Motor neuron (in vitro differentiated cells): ENCODE measurements around the gene PRKN. TPM values are rescaled to one million over a fixed set of nuclear protein-coding genes. Genes with fewer than 3 reads are reported as not detected.
A peak's percentile ranks its signal among the peaks of the same experiment; 100 is the strongest.

ENCODE experiments used
- ATAC-seq, 8 experiments: fragments of 200-7000 bp; cut with Tn5 transposase; replicated peaks in 6 of 8; 2 replicates each; pipeline ENCODE4 v1.8.0; 2021; ENCODE audit warnings: mild to moderate bottlenecking in 8 of 8, moderate library complexity in 8 of 8
- H3K27ac ChIP-seq, 2 donors: fragments of 250-450 bp; sonication (Bioruptor Pico); 2 replicates each; pipeline ENCODE4 v1.9.0; 2021; ENCODE audit warnings: antibody characterized with exemption in 2 of 2, mild to moderate bottlenecking in 2 of 2, moderate library complexity in 1 of 2
- H3K4me1 ChIP-seq, 2 donors: fragments of 250-450 bp; sonication (Bioruptor Pico); replicated peaks in 1 of 2; 2 replicates each; pipeline ENCODE4 v1.6.1; 2021; ENCODE audit warnings: antibody characterized with exemption in 2 of 2, mild to moderate bottlenecking in 2 of 2, moderate library complexity in 1 of 2
- H3K4me3 ChIP-seq, 5 donors: fragments of 250-450 bp; sonication (Bioruptor Pico); 2 replicates each; pipeline ENCODE4 v1.9.0; 2021; ENCODE audit warnings: antibody characterized with exemption in 5 of 5, mild to moderate bottlenecking in 5 of 5, moderate library complexity in 4 of 5
- WGBS, 10 experiments: fragments of 450-650 bp; shearing (Covaris generic); methylation state at CpG; one replicate each; pipeline ENCODE4 v1.0.0; 2022; 5-methylcytosine and 5-hydroxymethylcytosine counted together
- in situ Hi-C, 9 experiments: fragments of 400-800 bp; cut with MboI; loops; one replicate each; pipeline ENCODE4 v1.15.0; 2021; ENCODE audit warnings: low sequenced_read_pairs in 9 of 9, low pct_unique_long_range_greater_than_20kb in 2 of 9; ENCODE audit not compliant: unreplicated experiment in 9 of 9
- total RNA-seq, 8 experiments: library from RNA; unstranded; fragments of 300-600 nt; gene quantifications; 2 replicates each; pipeline versions ENCODE4 v1.2.3 to v1.2.4, GENCODE V29; 2022

The PRKN gene
- total RNA-seq, 8 experiments from 2014 or later = 0.71 to 8.1 (median 2.9) TPM

DNA sequence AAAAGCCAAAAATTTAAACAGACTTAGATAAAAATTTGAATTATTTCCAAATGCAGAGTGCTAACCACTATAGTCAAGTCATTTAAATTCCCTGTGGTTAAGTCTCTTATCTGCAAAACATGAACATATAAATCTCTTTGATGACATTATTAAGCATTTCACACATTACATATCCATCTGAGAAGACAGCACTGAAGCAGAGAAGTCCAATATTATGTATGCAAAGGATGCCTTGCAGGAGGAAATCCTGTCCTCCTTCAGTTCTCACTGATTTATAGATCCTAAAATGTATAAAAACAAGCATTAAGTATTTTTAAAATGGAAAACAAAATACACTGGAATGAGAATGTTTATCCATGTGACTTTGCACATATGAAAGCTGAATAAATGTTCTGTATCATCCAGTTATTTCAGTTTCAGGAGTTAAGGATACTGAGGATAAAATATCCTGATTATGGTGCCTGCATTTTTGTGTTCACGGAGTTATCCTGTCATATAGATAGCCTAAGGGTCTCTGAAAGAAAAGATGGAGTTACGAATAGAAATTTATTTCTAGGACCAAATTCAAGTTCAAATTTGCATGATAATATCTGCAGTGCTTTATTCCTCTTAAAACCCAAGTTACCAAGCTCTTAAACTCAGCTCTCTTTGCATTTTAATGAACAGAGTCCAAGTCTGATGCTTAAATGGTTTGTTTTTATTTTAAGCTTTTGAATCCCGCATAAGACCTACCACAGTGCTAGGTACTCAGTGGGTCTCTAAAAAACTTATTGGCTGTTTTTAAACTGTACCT lies 145.4 kb downstream of the PRKN start:
- in situ Hi-C loops = no loop called here
- WGBS, 10 experiments = 6 to 84% (median 48%) methylated on average over 2 to 3 of the region's 3 CpGs
- Histone ChIP-seq H3K4me3 (no peak overlapping the region), H3K27ac (no peak overlapping the region), H3K4me1 (peaks cover 6 to 16% of the 10 kb centered on the region in 2 donors)
- ATAC-seq = peak in 3 of 8 experiments; percentile 27 to 60 (median 54)

DNA sequence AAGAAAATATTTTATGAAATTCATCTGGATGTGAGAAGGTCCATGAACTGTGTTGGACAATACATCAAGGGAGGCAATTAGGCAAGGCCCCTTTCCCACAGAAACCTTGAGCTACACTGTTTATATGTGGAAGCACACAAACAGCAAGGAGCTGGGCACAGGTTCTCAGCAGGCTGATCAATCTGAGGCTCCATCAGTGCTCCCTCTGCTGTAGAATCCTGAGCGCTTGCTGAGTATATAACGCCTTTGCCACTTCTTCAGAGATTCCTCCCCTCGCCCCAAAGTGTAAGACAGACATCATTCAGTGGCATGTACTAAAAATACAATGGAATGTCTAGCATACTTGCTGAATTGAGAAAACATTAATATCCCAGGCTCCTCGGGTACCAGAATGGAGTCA lies 146.9 kb downstream of the PRKN start:
- in situ Hi-C loops = no loop called here
- WGBS, 10 experiments = 62 to 100% (median 80%) methylated on average over 1 to 4 of the region's 4 CpGs; no CpG with 5 or more reads in 3 of the 10 experiments

DNA sequence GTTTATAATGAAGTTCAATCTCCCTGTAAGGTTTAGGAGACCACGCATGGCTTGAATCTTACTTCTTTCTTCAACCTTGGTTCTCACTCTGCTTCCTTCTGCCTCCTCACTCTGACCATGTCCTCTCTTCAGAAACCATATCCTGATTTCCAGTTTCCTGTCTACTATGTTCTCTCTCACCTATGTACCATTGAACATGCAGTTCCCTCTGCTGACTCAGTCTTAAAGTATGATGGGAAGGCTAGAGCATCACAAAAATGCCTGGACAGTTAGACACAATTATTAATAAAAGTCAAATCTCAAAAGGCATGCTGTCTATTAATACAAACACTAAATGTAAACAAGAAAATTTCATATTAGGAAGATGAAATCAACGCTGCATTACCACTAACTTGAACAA lies 151.6 kb downstream of the PRKN start:
- Histone ChIP-seq H3K4me3 (no peak overlapping the region), H3K27ac (no peak overlapping the region), H3K4me1 (peaks cover 5 to 15% of the 10 kb centered on the region in 2 donors)
- WGBS, 10 experiments = 29 to 100% (median 95%) methylated on average over 1 to 2 of the region's 2 CpGs; no CpG with 5 or more reads in 3 of the 10 experiments
- in situ Hi-C loops = no loop called here
- ATAC-seq = no peak

More for the DNA sequence above, 146.9 kb downstream of the PRKN start:
- H3K27ac ChIP-seq = no peak overlapping the region
- no peak for ATAC-seq
- H3K4me1 ChIP-seq = peaks cover 6 to 16% of the 10 kb centered on the region in 2 donors
- no peak overlapping the region for H3K4me3 ChIP-seq

DNA sequence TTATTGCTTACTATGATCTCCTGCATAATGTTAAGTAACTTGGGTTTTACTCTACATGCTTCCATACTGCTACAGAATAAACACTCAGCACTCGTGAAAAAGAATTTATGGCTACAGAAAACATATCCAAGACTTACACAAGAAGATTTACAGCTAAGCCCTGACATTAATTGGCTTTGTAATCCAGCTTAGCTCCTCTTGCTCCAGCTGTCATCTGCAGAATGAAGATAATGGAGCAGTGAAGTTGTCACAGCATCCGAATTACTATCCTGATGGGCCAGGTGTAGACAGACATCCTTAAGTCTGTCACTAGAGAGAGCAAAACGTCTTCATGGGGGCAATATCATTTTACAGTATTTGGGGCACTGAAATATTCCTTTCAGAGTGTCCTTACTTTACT lies 155.3 kb downstream of the PRKN start:
- no peak overlapping the region for H3K4me3 ChIP-seq
- peak in 5 of 8 experiments; percentile 29 to 68 (median 52) for ATAC-seq
- H3K27ac ChIP-seq = no peak overlapping the region
- in situ Hi-C loops = no loop called here
- H3K4me1 ChIP-seq = peaks cover 5 to 15% of the 10 kb centered on the region in 2 donors
- 0 to 63% (median 28%) methylated on average over 1 to 3 of the region's 3 CpGs; no CpG with 5 or more reads in 2 of the 10 experiments for WGBS, 10 experiments

DNA sequence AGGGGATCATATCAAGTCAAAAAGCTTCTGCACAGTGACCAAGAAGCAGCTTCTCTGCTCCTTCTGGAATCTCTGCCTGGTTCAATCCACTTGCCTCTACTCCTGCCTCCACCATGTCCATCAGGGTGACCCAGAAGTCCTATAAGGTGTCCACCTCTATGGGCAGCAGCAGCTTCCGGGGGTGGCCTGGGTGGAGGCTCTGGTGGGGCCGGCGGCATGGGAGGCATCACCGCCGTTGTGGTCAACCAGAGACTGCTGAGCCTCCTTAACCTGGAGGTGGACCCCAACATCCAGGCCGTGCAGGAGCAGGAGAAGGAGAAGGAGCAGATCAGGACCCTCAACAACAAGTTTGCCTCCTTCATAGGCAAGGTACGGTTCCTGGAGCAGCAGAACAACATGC lies 159.3 kb downstream of the PRKN start:
- H3K4me1 ChIP-seq = peaks cover 4 to 15% of the 10 kb centered on the region in 2 donors
- no peak for ATAC-seq
- in situ Hi-C loops = no loop called here
- 40 to 77% methylated on average over 1 to 5 of the region's 7 CpGs; no CpG with 5 or more reads in 8 of the 10 experiments for WGBS, 10 experiments
- no peak overlapping the region for H3K27ac ChIP-seq
- H3K4me3 ChIP-seq = no peak overlapping the region

DNA sequence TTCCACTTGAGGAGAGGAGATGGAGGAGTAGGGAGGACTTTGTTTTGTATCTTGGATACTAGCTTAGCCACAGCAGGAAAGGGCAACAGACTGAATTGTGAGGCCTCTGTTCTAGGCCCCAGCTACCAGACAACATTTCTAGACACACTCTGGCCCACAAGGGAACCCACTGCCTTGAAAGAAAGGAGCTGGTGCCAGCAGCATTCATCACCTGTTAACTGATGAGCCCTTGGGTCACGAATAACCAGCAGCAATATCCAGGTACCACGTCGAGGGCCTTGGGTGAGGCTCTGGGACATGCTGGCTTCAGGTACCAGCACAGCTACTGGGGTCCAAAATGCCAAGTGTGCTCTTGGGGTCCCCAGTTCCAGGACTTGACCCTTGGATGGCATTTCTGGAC lies 165.5 kb downstream of the PRKN start:
- no peak overlapping the region for H3K27ac ChIP-seq
- no peak overlapping the region for H3K4me3 ChIP-seq
- ATAC-seq = no peak
- in situ Hi-C loops = no loop called here
- WGBS, 10 experiments = 33 to 100% (median 80%) methylated on average over 1 to 3 of the region's 3 CpGs; no CpG with 5 or more reads in 5 of the 10 experiments
- H3K4me1 ChIP-seq = no peaks in the 10 kb centered on the region

DNA sequence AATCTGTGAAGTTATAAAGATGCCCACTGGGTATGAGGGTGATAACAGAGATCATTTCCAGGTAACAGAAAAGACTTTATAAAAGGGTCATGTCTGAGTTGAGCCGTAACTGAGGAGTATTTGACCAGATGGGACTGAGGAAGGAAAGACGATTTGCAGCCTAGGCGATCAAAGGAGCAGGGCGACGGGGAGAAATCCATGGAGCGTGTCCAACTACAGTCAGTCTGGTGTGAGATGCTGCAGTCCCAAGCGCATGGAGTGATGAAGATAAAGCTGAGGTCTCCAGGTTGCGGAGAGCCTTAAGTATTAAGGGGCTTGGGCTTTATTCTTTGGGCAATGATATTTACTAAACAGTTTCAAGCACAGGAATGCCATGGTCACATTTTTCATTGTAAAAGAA lies 166.7 kb downstream of the PRKN start:
- no peak for ATAC-seq
- no peak overlapping the region for H3K4me3 ChIP-seq
- in situ Hi-C loops = no loop called here
- H3K4me1 ChIP-seq = no peaks in the 10 kb centered on the region
- no peak overlapping the region for H3K27ac ChIP-seq
- 24 to 100% (median 89%) methylated on average over 1 to 8 of the region's 8 CpGs for WGBS, 10 experiments

DNA sequence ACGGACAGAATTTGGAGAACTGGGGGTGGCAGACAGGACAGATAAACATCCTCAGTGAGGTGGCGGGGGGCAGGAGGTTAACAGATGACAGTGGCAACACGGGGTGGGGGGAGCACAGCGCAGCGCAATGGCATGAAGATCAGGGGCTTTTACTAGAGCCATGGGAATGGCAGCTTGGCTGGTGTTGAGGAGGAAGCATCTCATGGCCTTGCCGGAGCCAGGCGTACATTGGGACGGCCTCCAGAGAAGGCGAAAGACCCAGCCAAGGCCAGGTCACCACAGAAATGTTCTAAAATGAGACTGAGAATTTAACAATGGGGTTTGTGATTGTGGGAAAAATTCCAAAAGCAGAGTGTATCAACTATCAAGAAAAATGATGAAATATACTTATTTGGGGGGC lies 173.0 kb downstream of the PRKN start:
- ATAC-seq = no peak
- WGBS, 10 experiments = 60 to 100% (median 90%) methylated on average over 1 to 5 of the region's 9 CpGs; no CpG with 5 or more reads in 4 of the 10 experiments
- Histone ChIP-seq H3K4me3 (no peak overlapping the region), H3K4me1 (no peaks in the 10 kb centered on the region), H3K27ac (no peak overlapping the region)
- in situ Hi-C loops = no loop called here

DNA sequence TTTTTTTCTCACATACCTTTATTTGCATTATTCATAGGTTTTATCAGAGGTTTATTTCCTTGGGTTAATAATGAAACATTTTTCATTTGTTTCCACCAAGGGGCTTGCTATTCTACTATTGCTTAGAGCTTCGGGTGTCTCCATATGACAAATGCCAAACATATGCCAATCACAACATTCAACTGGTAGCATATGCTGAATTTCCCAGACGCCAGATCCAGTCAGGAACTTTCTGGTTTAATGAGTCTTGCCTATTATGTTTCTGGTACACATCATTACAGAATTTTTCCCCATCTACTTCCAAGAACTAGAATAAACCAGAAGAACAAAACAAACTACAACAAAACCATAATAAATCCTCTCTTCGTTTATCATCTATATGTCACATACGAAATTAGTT lies 180.7 kb downstream of the PRKN start:
- no peak overlapping the region for H3K4me3 ChIP-seq
- ATAC-seq = no peak
- H3K4me1 ChIP-seq = no peaks in the 10 kb centered on the region
- in situ Hi-C loops = no loop called here
- no peak overlapping the region for H3K27ac ChIP-seq
- WGBS, 10 experiments = 11 to 100% (median 87%) methylated on average over 2 to 4 of the region's 4 CpGs; no CpG with 5 or more reads in 1 of the 10 experiments

DNA sequence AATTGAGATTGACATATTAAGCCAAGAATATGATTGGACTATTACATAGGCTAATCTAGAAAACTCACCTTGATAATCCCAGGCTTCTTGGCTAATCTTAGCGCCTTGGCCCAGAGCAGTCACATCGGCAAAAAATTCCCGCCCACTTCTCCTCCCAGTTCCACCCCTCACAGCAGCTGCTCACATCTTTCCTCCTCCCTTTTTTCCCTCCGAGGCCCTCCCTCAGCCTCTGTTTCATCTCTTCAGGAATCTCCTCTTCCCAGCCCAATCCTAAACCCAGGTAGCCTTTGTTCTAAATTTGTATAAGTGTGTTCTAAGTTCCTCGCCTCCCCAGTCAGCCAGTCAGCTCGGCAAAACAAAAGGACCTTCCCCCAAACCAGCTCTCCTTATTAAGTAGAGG lies 184.3 kb downstream of the PRKN start:
- WGBS, 10 experiments = 31 to 70% (median 55%) methylated on average over 3 to 6 of the region's 6 CpGs; no CpG with 5 or more reads in 3 of the 10 experiments

DNA sequence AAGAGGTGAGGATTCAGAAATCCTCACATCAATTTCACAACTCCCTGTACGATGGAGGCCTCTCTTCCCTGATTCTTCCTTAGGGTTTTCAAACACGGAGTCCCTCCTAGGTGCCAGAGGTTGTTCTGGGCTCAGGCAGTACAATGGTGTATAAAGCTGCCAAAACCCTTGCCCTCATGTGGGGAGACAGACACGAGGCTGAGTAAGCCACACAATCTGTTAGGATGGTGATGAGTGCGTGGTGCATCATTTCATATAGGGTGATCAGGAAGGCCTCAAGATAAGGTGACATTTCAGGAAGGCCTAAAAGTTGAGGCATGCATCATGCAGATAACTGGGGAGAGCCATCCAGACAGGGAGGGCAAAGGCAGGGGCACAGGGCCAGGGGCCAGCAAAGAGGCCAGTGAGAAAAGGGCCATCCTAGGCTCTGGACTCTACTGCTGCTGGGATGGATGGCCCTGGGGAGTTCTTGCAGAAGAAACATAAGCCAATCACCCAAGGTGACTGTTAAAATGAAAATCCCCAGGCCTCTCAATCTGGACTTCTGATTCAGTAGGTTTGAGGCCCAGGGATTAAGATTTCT lies 186.5 kb downstream of the PRKN start:
- no peak overlapping the region for H3K27ac ChIP-seq
- H3K4me1 ChIP-seq = peaks cover 15 to 16% of the 10 kb centered on the region in 2 donors
- ATAC-seq = no peak
- H3K4me3 ChIP-seq = no peak overlapping the region
- 40 to 92% (median 65%) methylated on average over 1 to 3 of the region's 4 CpGs; no CpG with 5 or more reads in 4 of the 10 experiments for WGBS, 10 experiments
- in situ Hi-C loops = no loop called here

More for the DNA sequence above, 184.3 kb downstream of the PRKN start:
- no peak overlapping the region for H3K27ac ChIP-seq
- H3K4me1 ChIP-seq = peaks cover 13 to 15% of the 10 kb centered on the region in 2 donors
- no peak for ATAC-seq
- in situ Hi-C loops = no loop called here
- no peak overlapping the region for H3K4me3 ChIP-seq

DNA sequence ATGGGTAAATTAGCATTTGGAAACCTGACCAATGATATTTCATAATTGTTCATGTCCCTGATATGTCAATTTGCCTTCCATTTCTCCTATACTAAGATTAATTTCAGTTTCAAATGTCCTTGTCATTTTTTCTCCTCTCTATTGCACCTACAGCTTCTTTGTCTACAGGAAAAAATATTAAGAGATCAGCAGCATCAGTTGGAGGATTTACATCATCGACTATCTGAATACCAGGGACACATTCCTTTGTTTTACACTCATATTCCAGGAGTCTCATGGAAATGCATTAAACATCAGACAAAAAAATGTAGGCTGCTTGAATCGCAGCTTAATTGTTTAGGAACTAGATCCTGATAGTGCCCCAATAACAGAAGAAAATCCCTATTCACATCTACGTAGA lies 188.2 kb downstream of the PRKN start:
- 38 to 100% (median 90%) methylated on average over 1 to 3 of the region's 3 CpGs; no CpG with 5 or more reads in 1 of the 10 experiments for WGBS, 10 experiments
- ATAC-seq = no peak
- Histone ChIP-seq H3K4me3 (no peak overlapping the region), H3K27ac (peak overlapping the region in 1 of 2 donors; percentile 7), H3K4me1 (peaks cover 15 to 16% of the 10 kb centered on the region in 2 donors)
- in situ Hi-C loops = no loop called here

DNA sequence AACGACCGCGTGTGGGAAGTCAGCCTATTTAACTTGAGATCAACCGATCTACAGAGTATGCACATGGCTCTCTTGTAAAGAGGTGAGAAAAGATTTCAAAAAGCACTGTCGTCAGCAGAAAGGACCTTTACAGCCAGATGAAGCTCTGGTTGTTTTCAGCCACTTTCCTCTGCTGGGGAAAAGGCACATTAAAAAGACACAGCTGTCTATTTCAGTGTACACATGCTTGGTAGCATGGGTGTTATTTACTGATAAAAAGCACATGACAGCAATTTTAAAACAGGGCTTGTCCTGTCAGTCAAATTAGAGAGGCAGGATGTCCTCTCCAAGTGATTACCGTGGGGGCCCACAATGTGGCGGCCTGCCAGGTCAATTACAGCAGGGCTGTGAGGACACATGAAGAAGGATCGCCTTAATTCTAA lies 188.9 kb downstream of the PRKN start:
- 0 to 93% (median 55%) methylated on average over 1 to 8 of the region's 8 CpGs for WGBS, 10 experiments
- Histone ChIP-seq H3K4me1 (peaks cover 15 to 16% of the 10 kb centered on the region in 2 donors), H3K4me3 (no peak overlapping the region), H3K27ac (peak overlapping the region in 1 of 2 donors; percentile 19)
- peak in 5 of 8 experiments; percentile 72 to 88 (median 81) for ATAC-seq
- in situ Hi-C loops = no loop called here
